ENCODE results near the gene KCTD10. TPM values are rescaled to one million over a fixed set of nuclear protein-coding genes. Genes with fewer than 3 reads are reported as not detected.

Gene KCTD10
- polyA plus RNA-seq, 6 donors from 2014 or later: 15.6 to 19.8 (median 17.1) TPM

- no peak overlapping the region for H3K27ac Mint-ChIP-seq
- no peak for DNase-seq
- H3K36me3 Mint-ChIP-seq: peaks cover 48 to 71% of the 10 kb centered on the region in 2 donors
Measured at GRCh38 chr12:109510196-109510595, 33.1 kb upstream of the KCTD10 start.

GRCh38 chr12:109504068-109504467 is 27.0 kb upstream of the KCTD10 start:
- Mint-ChIP-seq H3K9me3 (no peaks in the 10 kb centered on the region), H3K36me3 (peaks cover 23 to 45% of the 10 kb centered on the region in 2 donors), H3K27me3 (no peaks in the 10 kb centered on the region), H3K27ac (peak overlapping the region in 1 of 6 donors; percentile 52), H3K4me3 (no peak overlapping the region), H3K4me1 (peaks cover 0 to 8% (median 0%) of the 10 kb centered on the region in 3 donors)
- no peak for ATAC-seq (ENCODE audit: low read depth in 2 of 2)
- DNase-seq: no peak

More at GRCh38 chr12:109510196-109510595, 33.1 kb upstream of the KCTD10 start:
- ATAC-seq (ENCODE audit: low read depth in 2 of 2): no peak
- Mint-ChIP-seq H3K4me3 (no peak overlapping the region), H3K27me3 (no peaks in the 10 kb centered on the region), H3K4me1 (peaks cover 3 to 5% (median 5%) of the 10 kb centered on the region in 3 donors), H3K9me3 (no peaks in the 10 kb centered on the region)

GRCh38 chr12:109503611-109504010 is 26.5 kb upstream of the KCTD10 start:
- Mint-ChIP-seq H3K27ac (peak overlapping the region in 2 of 6 donors; percentile 22 to 52), H3K27me3 (no peaks in the 10 kb centered on the region), H3K9me3 (no peaks in the 10 kb centered on the region), H3K36me3 (peaks cover 23 to 43% of the 10 kb centered on the region in 2 donors), H3K4me3 (no peak overlapping the region), H3K4me1 (peaks cover 0 to 8% (median 0%) of the 10 kb centered on the region in 3 donors)
- ATAC-seq (ENCODE audit: low read depth in 2 of 2) (no peak), DNase-seq (no peak)

GRCh38 chr12:109502332-109502731 is 25.2 kb upstream of the KCTD10 start:
- peak overlapping the region in 1 of 6 donors; percentile 63 for H3K27ac Mint-ChIP-seq
- no peaks in the 10 kb centered on the region for H3K9me3 Mint-ChIP-seq
- DNase-seq (no peak), ATAC-seq (ENCODE audit: low read depth in 2 of 2) (no peak)
- no peak overlapping the region for H3K4me3 Mint-ChIP-seq
- H3K27me3 Mint-ChIP-seq: no peaks in the 10 kb centered on the region
- peaks cover 0 to 8% (median 0%) of the 10 kb centered on the region in 3 donors for H3K4me1 Mint-ChIP-seq
- peaks cover 34 to 37% of the 10 kb centered on the region in 2 donors for H3K36me3 Mint-ChIP-seq

- H3K27me3 Mint-ChIP-seq: no peaks in the 10 kb centered on the region
- H3K36me3 Mint-ChIP-seq: peaks cover 40 to 42% of the 10 kb centered on the region in 2 donors
Measured at GRCh38 chr12:109501299-109501698, 24.2 kb upstream of the KCTD10 start.

GRCh38 chr12:109500406-109501185 is 23.5 kb upstream of the KCTD10 start:
- H3K9me3 Mint-ChIP-seq: peaks cover 0 to 4% (median 0%) of the 10 kb centered on the region in 7 donors
- no peaks in the 10 kb centered on the region for H3K27me3 Mint-ChIP-seq
- peaks cover 46 to 48% of the 10 kb centered on the region in 2 donors for H3K36me3 Mint-ChIP-seq
- no peak overlapping the region for H3K4me3 Mint-ChIP-seq
- ATAC-seq (ENCODE audit: low read depth in 2 of 2) (no peak), DNase-seq (no peak)
- peak overlapping the region in 1 of 6 donors; percentile 32 for H3K27ac Mint-ChIP-seq
- H3K4me1 Mint-ChIP-seq: peaks cover 0 to 8% (median 0%) of the 10 kb centered on the region in 3 donors

More at GRCh38 chr12:109501299-109501698, 24.2 kb upstream of the KCTD10 start:
- Mint-ChIP-seq H3K4me1 (peaks cover 0 to 8% (median 0%) of the 10 kb centered on the region in 3 donors), H3K4me3 (no peak overlapping the region), H3K27ac (peak overlapping the region in 1 of 6 donors; percentile 32), H3K9me3 (no peaks in the 10 kb centered on the region)
- no peak for ATAC-seq (ENCODE audit: low read depth in 2 of 2)
- DNase-seq: no peak

- Mint-ChIP-seq H3K27me3 (no peaks in the 10 kb centered on the region), H3K27ac (peak overlapping the region in 1 of 6 donors; percentile 14), H3K4me1 (peaks cover 0 to 8% (median 0%) of the 10 kb centered on the region in 3 donors), H3K4me3 (no peak overlapping the region), H3K36me3 (peaks cover 46 to 52% of the 10 kb centered on the region in 2 donors), H3K9me3 (peaks cover 0 to 4% (median 2%) of the 10 kb centered on the region in 7 donors)
- no peak for DNase-seq
- ATAC-seq (ENCODE audit: low read depth in 2 of 2): no peak
Measured at GRCh38 chr12:109497675-109498074, 20.6 kb upstream of the KCTD10 start.

- peaks cover 0 to 4% (median 2%) of the 10 kb centered on the region in 7 donors for H3K9me3 Mint-ChIP-seq
- ATAC-seq (ENCODE audit: low read depth in 2 of 2) (no peak), DNase-seq (no peak)
- no peaks in the 10 kb centered on the region for H3K27me3 Mint-ChIP-seq
- peaks cover 49 to 53% of the 10 kb centered on the region in 2 donors for H3K36me3 Mint-ChIP-seq
- peak overlapping the region in 1 of 6 donors; percentile 45 for H3K27ac Mint-ChIP-seq
- peaks cover 0 to 6% (median 0%) of the 10 kb centered on the region in 3 donors for H3K4me1 Mint-ChIP-seq
- no peak overlapping the region for H3K4me3 Mint-ChIP-seq
Measured at GRCh38 chr12:109496306-109496705, 19.2 kb upstream of the KCTD10 start.

GRCh38 chr12:109495012-109495411 is 17.9 kb upstream of the KCTD10 start:
- no peak for DNase-seq
- ATAC-seq (ENCODE audit: low read depth in 2 of 2): no peak
- H3K9me3 Mint-ChIP-seq: peaks cover 0 to 4% (median 2%) of the 10 kb centered on the region in 7 donors
- H3K4me3 Mint-ChIP-seq: no peak overlapping the region
- peak overlapping the region in 1 of 6 donors; percentile 53 for H3K27ac Mint-ChIP-seq
- H3K36me3 Mint-ChIP-seq: peaks cover 49 to 57% of the 10 kb centered on the region in 2 donors
- no peaks in the 10 kb centered on the region for H3K4me1 Mint-ChIP-seq
- no peaks in the 10 kb centered on the region for H3K27me3 Mint-ChIP-seq

GRCh38 chr12:109494348-109494881 is 17.3 kb upstream of the KCTD10 start:
- Mint-ChIP-seq H3K4me3 (no peak overlapping the region), H3K27me3 (no peaks in the 10 kb centered on the region), H3K27ac (peak overlapping the region in 2 of 6 donors; percentile 20 to 53), H3K36me3 (peaks cover 52 to 58% of the 10 kb centered on the region in 2 donors), H3K9me3 (peaks cover 0 to 4% (median 2%) of the 10 kb centered on the region in 7 donors), H3K4me1 (no peaks in the 10 kb centered on the region)
- ATAC-seq (ENCODE audit: low read depth in 2 of 2) (no peak), DNase-seq (no peak)

GRCh38 chr12:109493938-109494337 is 16.8 kb upstream of the KCTD10 start:
- no peak overlapping the region for H3K27ac Mint-ChIP-seq
- no peak overlapping the region for H3K4me3 Mint-ChIP-seq
- H3K36me3 Mint-ChIP-seq: peaks cover 57 to 63% of the 10 kb centered on the region in 2 donors
- H3K27me3 Mint-ChIP-seq: no peaks in the 10 kb centered on the region
- peaks cover 0 to 4% (median 2%) of the 10 kb centered on the region in 7 donors for H3K9me3 Mint-ChIP-seq
- ATAC-seq (ENCODE audit: low read depth in 2 of 2) (no peak), DNase-seq (no peak)
- no peaks in the 10 kb centered on the region for H3K4me1 Mint-ChIP-seq

- Mint-ChIP-seq H3K27ac (peak overlapping the region in 1 of 6 donors; percentile 6), H3K27me3 (no peaks in the 10 kb centered on the region), H3K4me3 (no peak overlapping the region), H3K36me3 (peaks cover 60 to 62% of the 10 kb centered on the region in 2 donors), H3K9me3 (peaks cover 0 to 4% (median 2%) of the 10 kb centered on the region in 7 donors), H3K4me1 (no peaks in the 10 kb centered on the region)
- no peak for ATAC-seq (ENCODE audit: low read depth in 2 of 2)
- no peak for DNase-seq
Measured at GRCh38 chr12:109493090-109493489, 16.0 kb upstream of the KCTD10 start.

- Mint-ChIP-seq H3K4me3 (no peak overlapping the region), H3K27me3 (no peaks in the 10 kb centered on the region), H3K4me1 (no peaks in the 10 kb centered on the region), H3K27ac (no peak overlapping the region), H3K9me3 (peaks cover 0 to 4% (median 2%) of the 10 kb centered on the region in 7 donors), H3K36me3 (peaks cover 54 to 62% of the 10 kb centered on the region in 2 donors)
- no peak for ATAC-seq (ENCODE audit: low read depth in 2 of 2)
- no peak for DNase-seq
Measured at GRCh38 chr12:109492371-109492770, 15.3 kb upstream of the KCTD10 start.

Measured in naive B cell (primary cell).